Esophagus muscularis mucosa (tissue), 4 donors: ENCODE results near the gene TRAPPC10.

Experiments used
- EP300 ChIP-seq: sonication (generic); formaldehyde crosslinking; IDR thresholded peaks from one replicate; pipeline ENCODE4 v1.6.1; 2017; ENCODE audit warnings: antibody characterized with exemption
- POLR2A ChIP-seq: fragments of 450-650 bp; IDR thresholded peaks from one replicate; pipeline ENCODE4 v1.6.1; 2017; ENCODE audit warnings: antibody characterized with exemption, moderate library complexity, mild to moderate bottlenecking, low read depth
- TF ChIP-seq, protein P1 (sequence below), 3 experiments: fragments of 200-600 bp in 2 of 3; fragments of 450-650 bp in 1 of 3; sonication (generic) in 2 of 3; IDR thresholded peaks; one replicate each; pipeline ENCODE4 v1.5.1; 2017 to 2019; ENCODE audit warnings: antibody characterized with exemption in 3 of 3, mild to moderate bottlenecking in 2 of 3, moderate library complexity in 1 of 3

- TF ChIP-seq EP300 (no peak), POLR2A (no peak)
- TF ChIP-seq, protein P1, sequence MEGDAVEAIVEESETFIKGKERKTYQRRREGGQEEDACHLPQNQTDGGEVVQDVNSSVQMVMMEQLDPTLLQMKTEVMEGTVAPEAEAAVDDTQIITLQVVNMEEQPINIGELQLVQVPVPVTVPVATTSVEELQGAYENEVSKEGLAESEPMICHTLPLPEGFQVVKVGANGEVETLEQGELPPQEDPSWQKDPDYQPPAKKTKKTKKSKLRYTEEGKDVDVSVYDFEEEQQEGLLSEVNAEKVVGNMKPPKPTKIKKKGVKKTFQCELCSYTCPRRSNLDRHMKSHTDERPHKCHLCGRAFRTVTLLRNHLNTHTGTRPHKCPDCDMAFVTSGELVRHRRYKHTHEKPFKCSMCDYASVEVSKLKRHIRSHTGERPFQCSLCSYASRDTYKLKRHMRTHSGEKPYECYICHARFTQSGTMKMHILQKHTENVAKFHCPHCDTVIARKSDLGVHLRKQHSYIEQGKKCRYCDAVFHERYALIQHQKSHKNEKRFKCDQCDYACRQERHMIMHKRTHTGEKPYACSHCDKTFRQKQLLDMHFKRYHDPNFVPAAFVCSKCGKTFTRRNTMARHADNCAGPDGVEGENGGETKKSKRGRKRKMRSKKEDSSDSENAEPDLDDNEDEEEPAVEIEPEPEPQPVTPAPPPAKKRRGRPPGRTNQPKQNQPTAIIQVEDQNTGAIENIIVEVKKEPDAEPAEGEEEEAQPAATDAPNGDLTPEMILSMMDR (IDR thresholded peaks at IDR 0.05), result no peak
These were observed 26.3 kb upstream of the TRAPPC10 start for GRCh38 chr21:43985690-43986251.
